Airway epithelial cell (primary cell): Measurements from ENCODE around the gene B4GALNT1. TPM values are rescaled to one million over a fixed set of nuclear protein-coding genes. Genes with fewer than 3 reads are reported as not detected.

Source experiments
- total RNA-seq: library from RNA; depleted of rRNA; stranded (reverse); fragments of >200 nt; gene quantifications from 2 replicates; pipeline ENCODE4 v1.2.3, GENCODE V29; 2015

Gene B4GALNT1
- total RNA-seq: 0.71 and 1.1 TPM in 2 replicates

GRCh38 chr12:57632958-57633840 is at the start of gene B4GALNT1:
TSS of gene B4GALNT1 (minus strand) at chr12:57633201. CDS start at chr12:57632132, 1,069 bp downstream.

GRCh38 chr12:57611108-57611826 is 21.7 kb downstream of the B4GALNT1 start, which contains the start of gene ARHGEF25:
TSS of gene ARHGEF25 (plus strand) at chr12:57611435. CDS start at chr12:57611895, 460 bp downstream.

GRCh38 chr12:57604454-57604991 is 28.5 kb downstream of the B4GALNT1 start, which contains the start of gene DTX3:
TSS of gene DTX3 (plus strand) at chr12:57604824. CDS start at chr12:57606518, 1,694 bp downstream.

GRCh38 chr12:57590864-57591781 is 41.9 kb downstream of the B4GALNT1 start, which contains the start of gene PIP4K2C:
TSS of gene PIP4K2C (plus strand) at chr12:57591192. CDS start at chr12:57591290, 98 bp downstream.

Other genes starting within 250 kb of the B4GALNT1 start
- 12.1 and 19.6 TPM in 2 replicates for gene R3HDM2, start 202.2 kb downstream of the B4GALNT1 start, total RNA-seq
- gene INHBC, start 198.4 kb downstream of the B4GALNT1 start, total RNA-seq: 0.74 TPM in 1 of 2 replicates, not detected in the other
- 0.21 TPM in 1 of 2 replicates, not detected in the other for gene INHBE, start 177.9 kb downstream of the B4GALNT1 start, total RNA-seq
- 0.05 and 0.21 TPM in 2 replicates for gene GLI1, start 173.4 kb downstream of the B4GALNT1 start, total RNA-seq
- not detected in 2 replicates for gene ARHGAP9, start 153.3 kb downstream of the B4GALNT1 start, total RNA-seq
- 82.6 and 95.9 TPM in 2 replicates for gene MARS1, start 145.1 kb downstream of the B4GALNT1 start, total RNA-seq
- gene DDIT3, start 112.7 kb downstream of the B4GALNT1 start, total RNA-seq: 8.3 and 13.8 TPM in 2 replicates
- gene MBD6, start 110.4 kb downstream of the B4GALNT1 start, total RNA-seq: 3.6 and 8.0 TPM in 2 replicates
- gene DCTN2, start 86.0 kb downstream of the B4GALNT1 start, total RNA-seq: 144 and 154 TPM in 2 replicates
- 0.14 and 0.21 TPM in 2 replicates for gene KIF5A, start 83.2 kb downstream of the B4GALNT1 start, total RNA-seq
- 31.2 and 41.4 TPM in 2 replicates for gene PIP4K2C, start 42.0 kb downstream of the B4GALNT1 start, total RNA-seq
- gene DTX3, start 28.4 kb downstream of the B4GALNT1 start, total RNA-seq: 3.5 and 3.6 TPM in 2 replicates
- gene ARHGEF25, start 21.8 kb downstream of the B4GALNT1 start, total RNA-seq: 0.19 and 0.99 TPM in 2 replicates
- 90.9 and 98.2 TPM in 2 replicates for gene OS9, start 60.9 kb upstream of the B4GALNT1 start, total RNA-seq
- gene AGAP2, start 105.5 kb upstream of the B4GALNT1 start, total RNA-seq: 0.14 and 0.56 TPM in 2 replicates
- gene TSPAN31, start 111.8 kb upstream of the B4GALNT1 start, total RNA-seq: 44.2 and 70.9 TPM in 2 replicates
- 122 and 130 TPM in 2 replicates for gene CDK4, start 119.1 kb upstream of the B4GALNT1 start, total RNA-seq
- gene MARCHF9, start 121.9 kb upstream of the B4GALNT1 start, total RNA-seq: 7.9 and 12.8 TPM in 2 replicates
- 10.4 and 15.0 TPM in 2 replicates for gene CYP27B1, start 133.9 kb upstream of the B4GALNT1 start, total RNA-seq
- gene METTL1, start 138.9 kb upstream of the B4GALNT1 start, total RNA-seq: 18.8 and 21.2 TPM in 2 replicates
- gene EEF1AKMT3, start 139.4 kb upstream of the B4GALNT1 start, total RNA-seq: 1.3 and 5.8 TPM in 2 replicates
- 19.8 and 26.4 TPM in 2 replicates for gene TSFM, start 149.6 kb upstream of the B4GALNT1 start, total RNA-seq
- 0.05 and 0.21 TPM in 2 replicates for gene AVIL, start 185.5 kb upstream of the B4GALNT1 start, total RNA-seq
- 39.1 and 54.0 TPM in 2 replicates for gene CTDSP2, start 213.5 kb upstream of the B4GALNT1 start, total RNA-seq